Upper lobe of left lung (tissue), 6 donors: ENCODE results near the gene TRIM40. TPM values are rescaled to one million over a fixed set of nuclear protein-coding genes. Genes with fewer than 3 reads are reported as not detected.

Experiments used
- ATAC-seq, 2 donors: fragments of 200-7000 bp; cut with Tn5 transposase; one replicate each; pipeline ENCODE4 v1.9.1; 2022; ENCODE audit warnings: mild to moderate bottlenecking in 2 of 2, moderate library complexity in 2 of 2; ENCODE audit not compliant: low FRiP score in 2 of 2
- DNase-seq, 2 donors: peaks; one replicate each; pipeline ENCODE4 v3.0.0-alpha.2; 2019 to 2020
- H3K27ac ChIP-seq, 4 donors: fragments of 200-600 bp; sonication (generic); one replicate each; pipeline ENCODE4 v1.5.1; 2016 to 2019
- H3K27me3 ChIP-seq, 4 donors: fragments of 200-600 bp; sonication (generic); one replicate each; pipeline ENCODE4 v1.5.1; 2017 to 2019
- H3K36me3 ChIP-seq, 4 donors: fragments of 200-600 bp; sonication (generic); one replicate each; pipeline ENCODE4 v1.5.1; 2016 to 2019
- H3K4me1 ChIP-seq, 4 donors: fragments of 200-600 bp; sonication (generic); one replicate each; pipeline ENCODE4 v1.5.1; 2018 to 2019
- H3K4me3 ChIP-seq, 4 donors: fragments of 200-600 bp; sonication (generic); one replicate each; pipeline ENCODE4 v1.5.1; 2017 to 2019; ENCODE audit warnings: mild to moderate bottlenecking in 2 of 4, moderate library complexity in 1 of 4
- H3K9me3 ChIP-seq, 4 donors: fragments of 200-600 bp; sonication (generic); one replicate each; pipeline ENCODE4 v1.5.1; 2018 to 2019
- EP300 ChIP-seq, 4 donors: sonication (generic); formaldehyde crosslinking; IDR thresholded peaks; one replicate each; pipeline ENCODE4 v1.5.1; 2017; ENCODE audit warnings: antibody characterized with exemption in 4 of 4, control low read depth in 2 of 4
- POLR2A ChIP-seq, 4 donors: fragments of 450-650 bp; IDR thresholded peaks; one replicate each; pipeline ENCODE4 v1.5.1; 2016 to 2017; ENCODE audit warnings: antibody characterized with exemption in 4 of 4, mild to moderate bottlenecking in 2 of 4
- POLR2AphosphoS5 ChIP-seq, 2 donors: sonication (generic); formaldehyde crosslinking; IDR thresholded peaks; one replicate each; pipeline ENCODE4 v1.5.1; 2017; ENCODE audit warnings: antibody characterized with exemption in 2 of 2
- WGBS, 2 donors: methylation state at CpG; one replicate each; pipeline ENCODE4 v1.1.5; 2017 to 2018; 5-methylcytosine and 5-hydroxymethylcytosine counted together
- total RNA-seq, 6 donors: library from RNA; depleted of rRNA in 4 of 6; stranded (reverse); fragments of >200 nt in 4 of 6; gene quantifications; one replicate each; pipeline versions ENCODE4 v1.1.0 to v1.2.1, GENCODE V29; 2016 to 2021
- TF ChIP-seq, protein P1 (sequence below), 6 experiments: fragments of 450-650 bp in 4 of 6; fragments of 200-600 bp in 2 of 6; sonication (generic) in 2 of 6; IDR thresholded peaks; one replicate each; pipeline ENCODE4 v1.5.1; 2016 to 2019; ENCODE audit warnings: antibody characterized with exemption in 6 of 6
- donor health status: DM: no; HTN: no; CAD: no; lungs with moderate emphysema.
- donor health status: DM: no; HTN: yes; CAD: no; lungs with severe emphysema.

The TRIM40 gene
- total RNA-seq, 6 donors from 2014 or later = not detected

DNA sequence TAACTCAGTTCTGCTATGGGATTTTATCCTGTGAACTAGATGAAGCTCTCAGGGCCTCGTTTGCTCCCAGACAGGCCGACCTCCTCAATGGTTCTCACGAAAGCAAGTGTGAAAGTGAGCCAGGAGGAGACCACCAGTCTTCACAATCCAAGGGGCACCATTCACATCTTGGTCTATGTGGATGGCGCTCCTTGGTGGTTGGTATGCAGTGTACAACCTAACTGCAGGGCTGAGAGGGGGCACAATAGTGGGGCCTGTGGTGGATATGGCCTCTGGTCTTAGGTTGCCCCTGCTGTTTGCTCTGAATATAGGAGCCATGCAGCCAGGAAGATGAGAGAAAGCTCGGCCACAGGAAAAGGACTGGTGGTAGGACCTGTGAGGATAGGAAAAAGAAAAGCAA lies 52.6 kb downstream of the TRIM40 start:
- H3K4me3 ChIP-seq = no peak overlapping the region
- ATAC-seq (no peak), DNase-seq (no peak)
- no peaks in the 10 kb centered on the region for H3K9me3 ChIP-seq
- no peak for TF ChIP-seq POLR2A (IDR thresholded peaks at IDR 0.05)
- TF ChIP-seq EP300 (IDR thresholded peaks at IDR 0.05) = no peak
- TF ChIP-seq POLR2AphosphoS5 (IDR thresholded peaks at IDR 0.05) = no peak
- TF ChIP-seq, protein P1, sequence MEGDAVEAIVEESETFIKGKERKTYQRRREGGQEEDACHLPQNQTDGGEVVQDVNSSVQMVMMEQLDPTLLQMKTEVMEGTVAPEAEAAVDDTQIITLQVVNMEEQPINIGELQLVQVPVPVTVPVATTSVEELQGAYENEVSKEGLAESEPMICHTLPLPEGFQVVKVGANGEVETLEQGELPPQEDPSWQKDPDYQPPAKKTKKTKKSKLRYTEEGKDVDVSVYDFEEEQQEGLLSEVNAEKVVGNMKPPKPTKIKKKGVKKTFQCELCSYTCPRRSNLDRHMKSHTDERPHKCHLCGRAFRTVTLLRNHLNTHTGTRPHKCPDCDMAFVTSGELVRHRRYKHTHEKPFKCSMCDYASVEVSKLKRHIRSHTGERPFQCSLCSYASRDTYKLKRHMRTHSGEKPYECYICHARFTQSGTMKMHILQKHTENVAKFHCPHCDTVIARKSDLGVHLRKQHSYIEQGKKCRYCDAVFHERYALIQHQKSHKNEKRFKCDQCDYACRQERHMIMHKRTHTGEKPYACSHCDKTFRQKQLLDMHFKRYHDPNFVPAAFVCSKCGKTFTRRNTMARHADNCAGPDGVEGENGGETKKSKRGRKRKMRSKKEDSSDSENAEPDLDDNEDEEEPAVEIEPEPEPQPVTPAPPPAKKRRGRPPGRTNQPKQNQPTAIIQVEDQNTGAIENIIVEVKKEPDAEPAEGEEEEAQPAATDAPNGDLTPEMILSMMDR (IDR thresholded peaks at IDR 0.05) = no peak
- peaks cover 19 to 86% (median 55%) of the 10 kb centered on the region in 4 donors for H3K36me3 ChIP-seq
- no peaks in the 10 kb centered on the region for H3K4me1 ChIP-seq
- no peaks in the 10 kb centered on the region for H3K27me3 ChIP-seq
- no peak overlapping the region for H3K27ac ChIP-seq
- 95 to 100% methylated on average over 1 to 5 of the region's 5 CpGs for WGBS, 2 donors

DNA sequence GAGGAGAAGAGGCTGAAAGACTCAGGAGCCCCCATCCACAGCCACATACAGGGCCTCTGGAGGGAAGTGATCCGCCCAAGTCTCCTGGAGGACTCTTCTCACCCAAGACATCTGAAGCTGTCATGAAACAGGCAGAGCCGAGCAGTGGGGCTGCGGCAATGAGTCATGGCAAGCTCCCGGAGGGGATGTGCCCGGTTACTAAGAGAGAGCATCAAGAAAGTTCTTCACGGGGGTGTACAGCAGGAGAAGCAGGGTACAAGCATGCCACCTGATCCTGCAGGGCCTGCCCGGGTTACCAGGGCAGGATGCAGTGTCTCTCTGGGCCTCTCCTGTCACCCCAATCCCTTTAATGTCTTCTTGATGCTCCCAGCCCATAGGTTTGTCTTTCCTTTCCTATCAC lies 56.1 kb downstream of the TRIM40 start:
- Histone ChIP-seq H3K27me3 (no peaks in the 10 kb centered on the region), H3K36me3 (peaks cover 36 to 92% (median 70%) of the 10 kb centered on the region in 4 donors), H3K27ac (no peak overlapping the region), H3K4me3 (no peak overlapping the region), H3K9me3 (no peaks in the 10 kb centered on the region), H3K4me1 (no peaks in the 10 kb centered on the region)
- TF ChIP-seq, protein P1 (IDR thresholded peaks at IDR 0.05) = no peak
- TF ChIP-seq EP300 (IDR thresholded peaks at IDR 0.05) (no peak), POLR2AphosphoS5 (IDR thresholded peaks at IDR 0.05) (no peak), POLR2A (IDR thresholded peaks at IDR 0.05) (no peak)
- ATAC-seq (no peak), DNase-seq (no peak)
- 87 to 94% methylated on average over 3 to 7 of the region's 7 CpGs for WGBS, 2 donors

DNA sequence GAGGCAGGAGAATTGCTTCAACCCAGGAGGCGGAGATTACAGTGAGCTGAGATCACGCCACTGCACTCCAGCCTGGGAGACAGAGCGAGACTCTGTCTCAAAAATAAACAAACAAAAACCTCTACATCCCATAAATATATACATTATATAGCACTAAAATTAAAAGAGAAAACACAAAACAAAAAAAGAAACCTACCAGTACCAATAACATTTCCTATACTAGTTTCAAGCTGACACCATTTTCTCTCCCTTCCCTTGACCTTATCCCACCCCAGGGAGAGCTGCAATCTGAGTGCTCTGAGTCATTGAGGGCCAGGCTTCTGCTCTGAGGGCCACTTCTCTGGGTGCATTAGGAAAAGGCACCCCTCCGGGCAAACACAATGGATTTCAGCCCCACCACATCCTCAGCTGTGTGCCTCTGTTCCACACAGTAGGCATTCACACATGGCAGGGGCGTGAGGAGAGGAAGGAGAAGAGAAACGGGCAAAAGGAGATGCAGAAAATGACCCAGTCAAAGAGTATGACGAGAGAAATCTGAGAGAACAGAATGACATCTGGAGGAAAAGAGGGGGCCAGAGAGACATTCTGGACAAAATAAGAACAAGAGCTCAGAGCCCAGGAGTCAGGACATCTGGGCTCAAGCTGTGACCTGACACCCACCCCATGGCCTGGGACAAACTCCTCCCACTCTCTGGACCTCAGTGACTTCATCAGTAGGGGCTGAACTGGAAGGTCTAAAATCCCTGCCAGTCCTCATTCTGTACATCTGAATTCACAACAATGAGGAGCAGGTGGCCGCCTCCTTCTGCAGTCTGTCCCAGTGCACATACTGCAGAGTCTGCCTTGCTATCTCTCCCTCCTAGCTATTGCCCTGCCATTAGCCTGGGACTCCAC lies 59.1 kb downstream of the TRIM40 start:
- 88 to 92% methylated on average over 8 of the region's 8 CpGs for WGBS, 2 donors
- Histone ChIP-seq H3K4me1 (no peaks in the 10 kb centered on the region), H3K9me3 (no peaks in the 10 kb centered on the region), H3K36me3 (peaks cover 37 to 94% (median 73%) of the 10 kb centered on the region in 4 donors), H3K27ac (no peak overlapping the region), H3K4me3 (no peak overlapping the region), H3K27me3 (no peaks in the 10 kb centered on the region)
- no peak for TF ChIP-seq POLR2A (IDR thresholded peaks at IDR 0.05)
- no peak for TF ChIP-seq POLR2AphosphoS5 (IDR thresholded peaks at IDR 0.05)
- TF ChIP-seq, protein P1 (IDR thresholded peaks at IDR 0.05) = no peak
- TF ChIP-seq EP300 (IDR thresholded peaks at IDR 0.05) = no peak
- ATAC-seq (no peak), DNase-seq (no peak)

DNA sequence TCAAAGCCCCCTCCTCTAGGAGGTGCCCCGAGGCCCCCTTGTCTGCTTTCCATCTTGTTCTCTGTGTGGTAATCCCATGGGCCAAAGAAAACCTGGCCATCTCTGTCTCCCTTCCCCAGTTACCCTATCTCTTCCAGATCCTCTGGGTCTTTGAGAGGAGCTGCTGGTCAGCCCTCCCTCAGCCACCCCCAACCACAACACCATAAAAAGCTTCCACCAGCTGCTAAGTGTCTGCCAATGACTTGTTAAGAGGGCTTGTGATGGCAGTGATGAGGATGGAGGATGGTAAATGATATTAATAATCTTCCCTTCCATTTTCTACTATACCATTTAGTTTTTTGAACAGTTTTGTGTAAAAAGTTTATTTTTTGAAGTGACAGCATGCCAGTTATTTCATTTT lies 60.0 kb downstream of the TRIM40 start:
- TF ChIP-seq POLR2A (IDR thresholded peaks at IDR 0.05) (no peak), EP300 (IDR thresholded peaks at IDR 0.05) (no peak), POLR2AphosphoS5 (IDR thresholded peaks at IDR 0.05) (no peak)
- TF ChIP-seq, protein P1 (IDR thresholded peaks at IDR 0.05) = no peak
- DNase-seq (no peak), ATAC-seq (no peak)
- no peak overlapping the region for H3K4me3 ChIP-seq
- H3K4me1 ChIP-seq = peaks cover 2 to 7% (median 5%) of the 10 kb centered on the region in 4 donors
- 89 to 90% methylated on average over 1 of the region's 1 CpG for WGBS, 2 donors
- H3K27ac ChIP-seq = no peak overlapping the region
- H3K36me3 ChIP-seq = peaks cover 33 to 94% (median 64%) of the 10 kb centered on the region in 4 donors
- H3K27me3 ChIP-seq = no peaks in the 10 kb centered on the region
- H3K9me3 ChIP-seq = no peaks in the 10 kb centered on the region
